Measurements from ENCODE around the gene LRRC4C. TPM values are rescaled to one million over a fixed set of nuclear protein-coding genes. Genes with fewer than 3 reads are reported as not detected.

Gene LRRC4C
- total and polyA plus RNA-seq, 4 donors = 0.10 to 0.93 (median 0.30) TPM

GRCh38 chr11:40619654-40620053 lies 839.8 kb downstream of the LRRC4C start:
- no peak overlapping the region for H3K4me3 ChIP-seq (ENCODE audit: low read depth in 1 of 3, low read length in 3 of 3)
- H3K9me3 ChIP-seq (ENCODE audit: control insufficient read depth in 4 of 4, low read length in 3 of 4) = no peaks in the 10 kb centered on the region
- no peak for DNase-seq (ENCODE audit: low spot score)
- H3K27ac ChIP-seq (ENCODE audit: low read depth in 1 of 2, low read length in 2 of 2) = no peak overlapping the region
- TF ChIP-seq FOXA1 (IDR thresholded peaks at IDR 0.05) (no peak), RAD21 (IDR thresholded peaks at IDR 0.05) (peak; percentile 23 to 24), FOXA2 (IDR thresholded peaks at IDR 0.05) (peak; percentile 44), HNF4A (conservative IDR thresholded peaks at IDR 0.05) (peak in 1 of 2 donors; percentile 18), REST (IDR thresholded peaks at IDR 0.05) (no peak)
- 39% methylated on average over 3 of the region's 3 CpGs for WGBS
- H3K9ac ChIP-seq (ENCODE audit: low read depth in 1 of 2, low read length in 2 of 2) = no peak overlapping the region
- no peaks in the 10 kb centered on the region for H3K27me3 ChIP-seq (ENCODE audit: control insufficient read depth in 4 of 4, insufficient read depth in 4 of 4, low read length in 3 of 4)
- peaks cover 0 to 7% (median 3%) of the 10 kb centered on the region in 4 donors for H3K4me1 ChIP-seq (ENCODE audit: control insufficient read depth in 4 of 4, insufficient read depth in 4 of 4, low read length in 3 of 4)
- no peaks in the 10 kb centered on the region for H3K36me3 ChIP-seq (ENCODE audit: control insufficient read depth in 4 of 4, insufficient read depth in 3 of 4, low read depth in 1 of 4, low read length in 3 of 4)

- Histone ChIP-seq H3K27me3 (ENCODE audit: control insufficient read depth in 4 of 4, insufficient read depth in 4 of 4, low read length in 3 of 4) (no peaks in the 10 kb centered on the region), H3K36me3 (ENCODE audit: control insufficient read depth in 4 of 4, insufficient read depth in 3 of 4, low read depth in 1 of 4, low read length in 3 of 4) (peaks cover 0 to 2% (median 0%) of the 10 kb centered on the region in 4 donors), H3K4me3 (ENCODE audit: low read depth in 1 of 3, low read length in 3 of 3) (no peak overlapping the region), H3K9ac (ENCODE audit: low read depth in 1 of 2, low read length in 2 of 2) (no peak overlapping the region), H3K4me1 (ENCODE audit: control insufficient read depth in 4 of 4, insufficient read depth in 4 of 4, low read length in 3 of 4) (no peaks in the 10 kb centered on the region), H3K9me3 (ENCODE audit: control insufficient read depth in 4 of 4, low read length in 3 of 4) (peaks cover 4 to 25% (median 5%) of the 10 kb centered on the region in 4 donors), H3K27ac (ENCODE audit: low read depth in 1 of 2, low read length in 2 of 2) (no peak overlapping the region)
- TF ChIP-seq CTCF (IDR thresholded peaks at IDR 0.05; ENCODE audit: low read depth, low read length, missing input control) = no peak
- no peak for TF ChIP-seq TAF1 (conservative IDR thresholded peaks at IDR 0.05)
- TF ChIP-seq MAX (IDR thresholded peaks at IDR 0.05) = no peak
- no peak for TF ChIP-seq EGR1 (IDR thresholded peaks at IDR 0.05; ENCODE audit: low read depth in 2 of 2)
- TF ChIP-seq HNF4A (conservative IDR thresholded peaks at IDR 0.05) = no peak
- no peak for TF ChIP-seq SP1 (IDR thresholded peaks at IDR 0.05)
- no peak for TF ChIP-seq REST (IDR thresholded peaks at IDR 0.05)
- no peak for TF ChIP-seq JUND (IDR thresholded peaks at IDR 0.05)
- TF ChIP-seq RXRA (IDR thresholded peaks at IDR 0.05) = no peak
- no peak for TF ChIP-seq FOXA1 (IDR thresholded peaks at IDR 0.05)
- no peak for TF ChIP-seq RAD21 (IDR thresholded peaks at IDR 0.05)
- TF ChIP-seq YY1 (IDR thresholded peaks at IDR 0.05) = no peak
- no peak for TF ChIP-seq NR2F2 (IDR thresholded peaks at IDR 0.05)
- TF ChIP-seq ATF3 (IDR thresholded peaks at IDR 0.05) = no peak
- TF ChIP-seq HNF4G (IDR thresholded peaks at IDR 0.05) = no peak
- TF ChIP-seq GABPA (IDR thresholded peaks at IDR 0.05 in 1 of 2, conservative IDR thresholded peaks at IDR 0.05 in 1 of 2) = no peak
- TF ChIP-seq ZBTB33 (IDR thresholded peaks at IDR 0.05) = no peak
- TF ChIP-seq FOXA2 (IDR thresholded peaks at IDR 0.05) = no peak
- 82% methylated on average over 3 of the region's 3 CpGs for WGBS
- DNase-seq (ENCODE audit: low spot score) = no peak
These were observed 852.7 kb downstream of the LRRC4C start for GRCh38 chr11:40606800-40607199.

Measured in liver (tissue), 9 donors.